GM12891 (cell line): ENCODE measurements around the gene ERICH2.

Source experiments
- PAX5 ChIP-seq: IDR thresholded peaks from 2 replicates; pipeline ENCODE4 v1.6.1; 2011; ENCODE audit warnings: low read length, moderate library complexity, mild to moderate bottlenecking; ENCODE audit not compliant: insufficient read depth, severe bottlenecking
- POLR2A ChIP-seq: IDR thresholded peaks from 2 replicates; pipeline ENCODE4 v1.6.1; 2011; ENCODE audit warnings: low read depth, low read length, control low read depth
- POLR2AphosphoS5 ChIP-seq: IDR thresholded peaks from 2 replicates; pipeline ENCODE4 v1.6.1; 2011; ENCODE audit warnings: low read depth, low read length, control low read depth
- POU2F2 ChIP-seq: IDR thresholded peaks from 2 replicates; pipeline ENCODE4 v1.6.1; 2011; ENCODE audit warnings: low read depth, mild to moderate bottlenecking, control low read depth, low read length, moderate library complexity
- SPI1 ChIP-seq: IDR thresholded peaks from 2 replicates; pipeline ENCODE4 v1.6.1; 2011; ENCODE audit warnings: low read depth, low read length, control low read depth
- TAF1 ChIP-seq: IDR thresholded peaks from 2 replicates; pipeline ENCODE4 v1.6.1; 2011; ENCODE audit warnings: low read depth, low read length, control low read depth

DNA sequence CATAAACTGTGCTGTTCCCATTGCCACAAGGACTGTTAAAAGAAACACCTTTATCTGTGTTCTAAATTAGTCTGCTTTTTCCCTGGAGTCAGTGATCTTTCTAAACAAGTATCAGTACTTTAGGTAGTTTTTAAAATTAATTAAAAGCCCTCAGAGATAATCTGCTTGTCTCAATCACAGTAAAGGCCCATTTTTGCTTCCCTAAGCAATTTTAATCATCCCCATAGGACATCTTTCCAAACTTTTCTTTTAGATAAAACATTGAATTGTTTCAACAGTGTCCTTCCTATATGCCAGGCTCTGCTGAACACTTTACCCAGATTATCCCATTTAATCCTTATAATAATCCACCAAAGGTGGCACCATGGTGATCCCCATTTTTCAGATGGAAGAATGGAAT, 3.9 kb downstream of the ERICH2 start:
- no peak for TF ChIP-seq POLR2A
- no peak for TF ChIP-seq POLR2AphosphoS5
- TF ChIP-seq TAF1, result no peak
- no peak for TF ChIP-seq SPI1
- no peak for TF ChIP-seq POU2F2
- no peak for TF ChIP-seq PAX5
